ENCODE results near the gene KIF26B.
A peak's percentile ranks its signal among the peaks of the same experiment; 100 is the strongest.

KIF26B gene

GRCh38 chr1:245133995-245134715, 20.6 kb upstream of the KIF26B start:
- no peak for DNase-seq

GRCh38 chr1:245142171-245142798, 12.5 kb upstream of the KIF26B start:
- DNase-seq: no peak

- no peak for DNase-seq
Observed at GRCh38 chr1:245142976-245143375, 11.8 kb upstream of the KIF26B start.

DNA sequence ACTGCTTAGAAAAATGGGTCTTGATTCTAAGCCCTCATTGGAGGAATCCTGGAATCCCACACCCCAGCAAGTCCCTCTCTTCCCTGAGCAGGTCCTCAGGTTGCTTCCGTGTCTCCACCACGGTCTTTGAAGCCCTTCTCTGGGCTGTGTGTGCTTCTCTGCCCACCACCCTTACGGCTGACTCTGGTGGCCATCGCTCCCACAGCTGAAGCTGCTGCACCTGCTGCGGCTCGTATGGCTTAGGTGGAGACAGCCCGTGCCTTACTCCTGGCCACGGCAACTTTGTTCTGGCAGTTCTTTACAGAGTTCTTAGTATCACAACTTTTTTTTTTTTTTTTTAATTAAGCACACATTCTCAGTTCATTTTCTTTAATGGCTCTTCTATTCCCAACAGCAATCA, 10.9 kb upstream of the KIF26B start:
- no peak for DNase-seq

DNA sequence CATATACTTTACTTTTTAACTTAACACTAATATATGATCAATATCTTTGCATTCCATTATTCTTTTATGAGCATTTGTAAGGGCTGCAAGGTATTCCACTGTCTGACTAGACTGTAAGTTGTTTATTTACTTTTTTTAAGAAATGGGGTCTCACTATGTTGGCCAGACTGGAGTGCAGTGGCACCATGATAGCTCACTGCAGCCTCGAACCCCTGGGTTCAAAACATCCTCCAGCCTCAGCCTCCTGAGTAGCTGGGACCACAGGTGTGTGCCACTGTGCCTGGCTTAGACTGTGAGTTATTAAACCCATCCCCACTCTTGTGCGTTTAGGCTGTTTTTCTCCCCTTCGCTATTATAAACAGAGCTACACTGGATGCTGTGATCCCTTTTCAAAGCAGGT, 6.7 kb upstream of the KIF26B start:
- no peak for DNase-seq

DNA sequence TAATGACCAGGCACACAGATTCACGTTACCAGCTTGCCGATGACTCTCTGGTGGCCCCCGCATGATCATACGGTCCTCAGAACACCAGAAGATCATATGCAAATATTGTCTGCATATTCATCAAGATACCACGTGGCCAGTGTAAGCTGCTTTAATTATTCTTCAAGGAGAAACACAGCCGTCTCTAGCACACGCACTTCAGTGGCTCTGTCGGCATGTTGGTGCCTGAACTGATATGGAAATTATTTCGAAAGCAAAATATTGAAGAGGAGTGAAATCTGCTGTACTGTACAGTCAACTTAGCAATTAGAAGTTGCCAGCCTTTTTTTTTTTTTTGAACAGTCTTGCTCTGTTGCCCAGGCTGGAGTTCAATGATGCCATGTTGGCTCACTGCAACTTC, 5.9 kb upstream of the KIF26B start:
- no peak for DNase-seq

- DNase-seq: peak; percentile 70
Observed at GRCh38 chr1:245153081-245153551, 1.7 kb upstream of the KIF26B start.

DNA sequence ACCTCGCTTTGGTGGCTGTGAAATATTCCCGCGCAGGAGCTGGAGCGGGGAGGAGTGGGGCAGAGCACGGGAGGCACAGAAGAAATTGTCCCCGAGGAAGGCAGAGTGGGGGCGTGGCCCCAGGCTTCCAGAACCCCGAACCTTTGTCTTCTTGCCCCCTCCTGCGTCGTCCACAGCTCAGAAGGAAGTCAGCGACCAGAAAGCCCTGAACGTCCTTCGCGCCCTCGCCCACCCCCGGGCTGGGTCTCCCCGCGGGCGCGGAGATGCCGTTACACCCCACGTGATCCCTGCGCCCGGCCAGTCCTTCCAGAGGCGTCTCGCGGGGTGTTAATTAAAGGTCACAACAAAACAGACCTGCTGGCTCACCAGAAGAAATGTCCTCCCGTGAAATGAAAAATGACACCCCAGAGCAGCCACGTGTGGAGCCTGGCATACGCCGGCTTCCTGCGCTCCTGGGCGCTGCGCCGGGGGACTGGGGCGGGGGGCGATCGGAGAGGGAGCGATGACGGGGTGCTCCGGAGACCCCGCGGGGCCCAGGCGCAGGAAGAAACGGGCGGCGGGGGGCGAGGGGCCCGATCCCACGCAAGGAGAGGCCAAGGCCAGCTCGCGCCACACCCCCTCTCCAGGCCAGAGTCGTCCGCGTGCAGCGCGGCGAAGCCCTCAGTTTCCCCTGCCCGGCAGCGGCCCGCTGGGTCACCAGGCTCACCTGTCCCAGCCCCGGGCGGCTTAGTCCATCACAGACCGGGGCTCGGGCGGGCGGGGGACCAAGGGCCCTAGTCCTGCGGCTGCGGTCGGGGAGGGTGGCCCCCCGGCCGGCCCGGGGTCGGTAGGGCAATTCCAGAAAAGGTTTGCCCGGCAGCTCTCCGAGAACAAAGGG, 995 bp upstream of the KIF26B start:
- no peak for DNase-seq

GRCh38 chr1:245155272-245156040, 671 bp downstream of the KIF26B start:
- no peak for DNase-seq

DNA sequence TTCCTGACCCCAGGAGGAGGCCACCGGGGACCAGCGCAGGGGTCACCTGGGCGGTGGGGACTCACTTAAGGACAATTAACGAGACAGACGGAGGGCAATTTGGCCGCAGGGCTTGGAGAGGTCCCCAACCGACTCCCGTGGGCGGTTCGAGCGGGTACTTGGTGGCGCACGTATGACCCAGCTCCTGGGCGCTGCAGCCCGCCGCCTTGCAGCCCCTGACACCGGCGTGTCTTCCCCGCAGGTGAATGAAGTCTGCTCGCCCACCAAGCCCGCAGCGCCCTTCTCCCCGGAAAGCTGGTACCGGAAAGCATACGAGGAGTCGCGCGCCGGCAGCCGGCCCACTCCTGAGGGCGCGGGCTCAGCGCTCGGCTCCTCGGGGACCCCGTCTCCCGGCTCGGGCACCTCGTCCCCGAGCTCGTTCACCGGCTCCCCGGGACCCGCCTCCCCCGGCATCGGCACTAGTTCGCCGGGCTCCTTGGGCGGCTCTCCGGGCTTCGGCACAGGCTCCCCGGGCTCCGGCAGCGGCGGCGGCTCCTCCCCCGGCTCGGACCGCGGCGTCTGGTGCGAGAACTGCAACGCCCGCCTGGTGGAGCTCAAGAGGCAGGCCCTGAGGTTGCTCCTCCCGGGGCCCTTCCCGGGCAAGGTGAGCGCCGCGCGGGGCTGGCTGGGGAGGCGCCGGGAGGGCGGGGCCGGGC, 1.4 kb downstream of the KIF26B start:
- DNase-seq: peak; percentile 75

GRCh38 chr1:245156736-245157505, 2.1 kb downstream of the KIF26B start:
- DNase-seq: no peak

- DNase-seq: no peak
Observed at GRCh38 chr1:245158913-245159312, 4.1 kb downstream of the KIF26B start.

DNA sequence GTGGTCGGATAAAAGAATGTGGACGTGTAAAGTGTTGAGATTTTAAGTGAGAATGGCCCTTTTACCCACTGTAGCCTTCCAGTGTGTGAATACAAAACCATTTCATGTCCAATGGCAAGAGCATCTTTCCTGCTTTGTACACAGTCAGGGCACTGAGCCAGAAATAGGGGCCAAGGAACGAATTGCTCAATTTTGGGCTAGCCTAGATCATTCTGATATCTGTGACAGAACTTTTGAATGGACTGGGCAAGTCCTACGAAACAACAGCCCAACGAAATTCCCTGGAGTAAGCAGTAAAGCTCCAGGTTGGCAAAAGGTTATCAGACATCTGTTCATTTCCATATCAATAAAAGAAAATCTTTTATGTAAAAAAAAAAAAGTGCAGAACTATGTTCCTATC, 5.5 kb downstream of the KIF26B start:
- no peak for DNase-seq

DNA sequence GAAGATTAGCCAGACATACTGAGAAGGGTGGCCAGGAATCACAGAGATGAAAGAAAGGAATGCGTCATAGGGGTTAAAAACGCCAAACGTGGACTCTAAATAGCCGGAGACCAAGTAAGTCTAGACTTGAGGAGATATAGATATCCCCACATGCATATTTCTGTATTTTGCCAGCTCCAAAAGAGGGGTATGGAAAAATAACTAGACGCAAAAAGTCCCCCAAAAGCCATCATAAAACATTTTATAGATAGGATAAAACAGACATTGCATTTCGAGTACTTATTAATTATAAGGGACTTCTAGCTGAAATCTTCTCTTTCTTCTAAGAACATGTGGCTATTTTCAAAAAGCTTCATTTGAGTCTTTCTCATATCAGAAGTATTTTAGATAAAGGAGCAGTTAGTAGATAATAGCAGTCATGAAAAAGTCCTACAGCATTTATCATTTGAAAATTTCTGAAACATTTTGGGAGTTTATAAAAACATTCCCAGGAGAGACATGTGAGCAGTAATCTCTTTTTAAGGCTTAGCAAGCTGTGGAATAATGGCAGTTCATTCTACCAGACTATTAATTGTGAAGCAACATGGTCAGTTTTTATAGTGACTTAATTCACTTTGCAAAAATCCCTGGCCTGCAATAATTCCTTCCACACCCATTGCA, 6.1 kb downstream of the KIF26B start:
- DNase-seq: no peak

DNA sequence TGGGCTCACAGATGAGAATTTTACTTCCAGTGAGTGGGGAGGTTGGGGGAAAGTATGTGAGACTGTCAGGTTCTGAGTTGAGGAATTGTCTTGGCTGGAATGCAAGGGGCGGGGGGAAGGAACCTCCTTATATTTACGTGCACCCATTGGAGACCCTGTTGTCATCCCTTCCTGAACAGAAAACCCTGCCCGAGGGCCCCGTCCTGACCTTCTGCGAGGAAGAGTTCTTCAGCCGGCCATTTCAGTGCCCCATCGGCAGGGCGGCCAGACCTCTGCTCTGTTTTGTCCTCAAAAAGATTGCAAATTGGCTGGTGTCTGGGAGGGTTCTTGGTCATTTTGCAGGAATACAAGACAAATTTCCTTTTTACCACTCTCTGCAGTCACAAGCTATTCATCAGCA, 7.1 kb downstream of the KIF26B start:
- DNase-seq: no peak

GRCh38 chr1:245166471-245166885, 11.7 kb downstream of the KIF26B start:
- no peak for DNase-seq

DNA sequence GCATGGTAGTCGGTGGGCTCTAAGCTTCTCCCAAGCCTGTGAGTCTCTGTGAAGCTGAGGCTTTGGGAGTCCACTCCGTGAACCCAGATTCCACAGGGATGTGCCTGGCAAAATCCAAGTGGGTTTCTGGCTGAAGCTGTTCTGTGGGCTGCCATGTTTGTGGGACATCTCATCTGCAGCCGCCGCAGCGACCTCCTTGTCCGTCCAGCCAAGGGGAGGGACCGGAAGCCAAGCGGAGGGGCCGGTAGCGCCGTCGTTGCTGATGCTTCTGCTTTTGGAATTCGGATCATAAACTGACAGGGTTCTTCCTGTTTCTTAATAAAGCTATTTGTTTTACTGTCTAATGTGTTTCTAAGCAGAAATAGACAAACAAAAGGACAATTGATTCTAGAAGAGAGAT, 13.3 kb downstream of the KIF26B start:
- peak; percentile 32 for DNase-seq

DNA sequence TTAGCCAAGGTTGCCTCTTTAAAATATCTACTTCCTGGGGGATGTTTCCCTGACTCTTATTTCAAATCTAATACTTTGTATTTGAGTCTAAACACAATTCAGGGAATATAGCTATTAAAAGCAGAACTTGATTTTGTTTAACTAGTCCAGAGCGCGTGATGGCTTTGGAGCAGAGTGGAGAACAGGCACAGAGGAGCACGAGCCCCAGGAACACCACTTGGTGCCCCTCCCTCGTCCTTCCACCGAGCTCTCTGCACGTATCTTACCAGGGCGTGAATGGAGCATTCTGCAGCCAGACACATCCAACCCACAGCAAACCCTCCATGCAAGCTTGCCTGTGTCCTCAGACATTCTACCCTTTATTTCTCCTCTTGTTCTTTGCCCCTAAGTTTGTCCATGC, 14.1 kb downstream of the KIF26B start:
- DNase-seq: no peak

DNA sequence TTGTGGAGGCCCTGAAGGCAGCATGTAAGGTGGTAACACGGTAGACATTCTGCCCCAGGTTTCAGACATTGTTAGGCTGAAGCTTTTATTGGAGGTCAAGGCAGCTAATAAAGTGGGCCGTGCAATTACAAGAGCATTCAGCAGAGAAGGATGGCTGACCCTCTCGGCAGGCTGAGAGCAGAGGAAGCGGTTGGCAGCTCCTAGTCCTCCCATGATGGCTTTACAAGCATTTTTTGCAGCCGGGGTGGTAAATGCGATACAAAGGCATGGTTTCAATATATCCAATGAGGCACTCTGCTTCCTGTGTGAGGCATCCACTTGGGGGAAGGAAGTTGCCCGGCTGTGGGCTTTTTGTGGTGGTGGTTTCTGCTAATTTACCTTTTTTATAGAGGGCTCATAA, 14.6 kb downstream of the KIF26B start:
- no peak for DNase-seq

- DNase-seq: no peak
Observed at GRCh38 chr1:245172026-245172425, 17.2 kb downstream of the KIF26B start.

DNA sequence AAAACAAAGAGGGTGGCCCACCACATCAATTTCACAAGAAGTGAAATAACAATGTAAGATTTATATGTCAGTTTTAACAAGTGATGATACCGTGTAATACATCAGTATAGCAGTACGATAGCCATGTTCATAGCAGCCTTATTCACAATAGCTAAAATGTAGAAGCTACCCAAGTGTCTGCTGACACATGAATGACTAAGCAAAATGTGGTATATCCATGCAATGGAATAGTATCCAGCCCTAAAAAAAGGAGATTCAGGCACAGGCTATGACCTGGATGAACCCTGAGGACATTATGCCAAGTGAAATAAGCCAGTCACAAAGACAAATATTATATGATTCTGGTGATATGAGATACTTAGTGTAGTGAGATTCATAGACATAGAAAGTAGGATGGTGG, 18.0 kb downstream of the KIF26B start:
- DNase-seq: no peak

All from CD4-positive, alpha-beta T cell treated with Interleukin-15 for 1 hour (primary cell).